ENCODE data around the gene CREBL2. TPM values are rescaled to one million over a fixed set of nuclear protein-coding genes. Genes with fewer than 3 reads are reported as not detected.

Gene CREBL2
- total and polyA plus RNA-seq, 10 of the 15 experiments (the other 5 are each of a cell fraction or from before 2014, with no cell fraction given), result 4.6 to 19.1 (median 13.5) TPM

GRCh38 chr12:12654691-12655460, 43.2 kb downstream of the CREBL2 start:
- Histone ChIP-seq H3K9me3 (replicated peaks; ENCODE audit: control insufficient read depth, insufficient read depth, low read length) (peaks cover 3% of the 10 kb centered on the region; the same call in 2 of the 3 replicates), H3K36me3 (ENCODE audit: control insufficient read depth in 2 of 2, insufficient read depth in 2 of 2, low read length in 1 of 2) (no peaks in the 10 kb centered on the region), H3K9ac (ENCODE audit: control insufficient read depth, insufficient read depth, low read length) (no peak overlapping the region), H3K27ac (ENCODE audit: control insufficient read depth, insufficient read depth) (no peak overlapping the region), H3K4me2 (ENCODE audit: control insufficient read depth, insufficient read depth) (no peak overlapping the region), H3K79me2 (ENCODE audit: control insufficient read depth, insufficient read depth, low read length) (no peaks in the 10 kb centered on the region), H2AFZ (ENCODE audit: control insufficient read depth, low read depth, low read length) (no peak overlapping the region), H3K4me3 (no peak overlapping the region), H3K27me3 (replicated peaks in 1 of 2; ENCODE audit: control insufficient read depth in 2 of 2, insufficient read depth in 2 of 2, low read length in 1 of 2) (no peaks in the 10 kb centered on the region), H4K20me1 (ENCODE audit: control insufficient read depth, insufficient read depth) (no peaks in the 10 kb centered on the region), H3K4me1 (ENCODE audit: control insufficient read depth, insufficient read depth, low read length) (no peaks in the 10 kb centered on the region; the same call in 1 of the 2 replicates)
- WGBS (ENCODE audit: insufficient coverage, insufficient replicate concordance, low lambda C conversion rate, missing lambda C conversion rate), result 74% methylated on average over 3 of the region's 3 CpGs
- in situ Hi-C loops (cut with MboI), result no loop called here
- ATAC-seq (0 out of 3 replicates have a peak, but pooled peaks have one; percentile 8), DNase-seq (ENCODE audit: low read depth, low spot score) (no peak), FAIRE-seq (no peak)
- ChIA-PET CTCF (interaction anchor here (0.7 to 7.1 kb wide), 33 partner anchors 9 to 318 kb away, joined by 3 to 55 read pairs (median 5); partner anchors contain the start of genes CDKN1B, CREBL2 and DUSP16), POLR2A (interaction anchor here (1.0 to 2.0 kb wide), 6 partner anchors 8 to 278 kb away, joined by 3 to 6 read pairs (median 4); no protein-coding TSS in a partner anchor), SMC1A (ENCODE audit: uncharacterized antibody, unreplicated experiment) (interaction anchor here (0.8 to 6.9 kb wide), 42 partner anchors 8 to 297 kb away, joined by 3 to 67 read pairs (median 5); partner anchors contain the start of gene CREBL2), RAD21 (ENCODE audit: unreplicated experiment) (interaction anchor here (0.6 to 3.6 kb wide), 19 partner anchors 9 to 321 kb away, joined by 3 to 20 read pairs (median 4); no protein-coding TSS in a partner anchor)
- BruUV-seq (replicated peaks), result no TSS peak
- intact Hi-C loops (cut with micrococcal nuclease; ENCODE audit: unreplicated experiment), result loop anchor here (2.0 to 5.0 kb wide), 3 partner anchors 42 to 278 kb away; partner anchors contain the start of gene DUSP16
- no peak for TF ChIP-seq CREB1 (IDR thresholded peaks at IDR 0.05; ENCODE audit: low read depth)
- TF ChIP-seq ASH2L (IDR thresholded peaks at IDR 0.05; ENCODE audit: borderline replicate concordance, low read depth), result no peak
- no peak for TF ChIP-seq MLLT1 (IDR thresholded peaks at IDR 0.05)
- no peak for TF ChIP-seq CBFB (IDR thresholded peaks at IDR 0.05; ENCODE audit: low read depth)
- no peak for TF ChIP-seq POLR2AphosphoS5 (IDR thresholded peaks at IDR 0.05; ENCODE audit: low read length)
- no peak for TF ChIP-seq PAX8 (IDR thresholded peaks at IDR 0.05)
- TF ChIP-seq ZNF687 (IDR thresholded peaks at IDR 0.05), result no peak
- TF ChIP-seq SKIL (IDR thresholded peaks at IDR 0.05; ENCODE audit: low read depth, poor library complexity, severe bottlenecking), result no peak
- TF ChIP-seq YY1 (IDR thresholded peaks at IDR 0.05; ENCODE audit: low read depth, low read length), result no peak
- TF ChIP-seq SIX5 (IDR thresholded peaks at IDR 0.05; ENCODE audit: low read depth, low read length, severe bottlenecking), result no peak
- no peak for TF ChIP-seq HCFC1 (IDR thresholded peaks at IDR 0.05; ENCODE audit: low read length)
- no peak for TF ChIP-seq KLF5 (IDR thresholded peaks at IDR 0.05; ENCODE audit: partially characterized antibody)
- no peak for TF ChIP-seq NKRF (conservative IDR thresholded peaks at IDR 0.05)

Data from GM12878 (cell line).